AG10803 (cell line): ENCODE results near the gene SPC24.
A peak's percentile ranks its signal among the peaks of the same experiment; 100 is the strongest.
"Not testable (repeated sequence)": the region's sequence is repeated elsewhere in the genome, so short reads cannot be mapped to it uniquely, and the experiment has no call there.

Source experiments
- DNase-seq: peaks from one replicate; pipeline ENCODE4 v3.0.0; 2010; ENCODE audit warnings: low read depth
- H3K4me3 ChIP-seq: 2 replicates; pipeline ENCODE4 v1.5.1; 2011; ENCODE audit warnings: mild to moderate bottlenecking, low read length, control low read depth
- TF ChIP-seq, protein P1 (sequence below): conservative IDR thresholded peaks from 2 replicates; pipeline ENCODE4 v1.5.1; 2011; ENCODE audit warnings: mild to moderate bottlenecking, low read length, control low read depth, inconsistent platforms

SPC24 gene

GRCh38 chr19:11191273-11191755 lies 35.7 kb upstream of the SPC24 start:
- no peak overlapping the region for H3K4me3 ChIP-seq
- TF ChIP-seq, protein P1, sequence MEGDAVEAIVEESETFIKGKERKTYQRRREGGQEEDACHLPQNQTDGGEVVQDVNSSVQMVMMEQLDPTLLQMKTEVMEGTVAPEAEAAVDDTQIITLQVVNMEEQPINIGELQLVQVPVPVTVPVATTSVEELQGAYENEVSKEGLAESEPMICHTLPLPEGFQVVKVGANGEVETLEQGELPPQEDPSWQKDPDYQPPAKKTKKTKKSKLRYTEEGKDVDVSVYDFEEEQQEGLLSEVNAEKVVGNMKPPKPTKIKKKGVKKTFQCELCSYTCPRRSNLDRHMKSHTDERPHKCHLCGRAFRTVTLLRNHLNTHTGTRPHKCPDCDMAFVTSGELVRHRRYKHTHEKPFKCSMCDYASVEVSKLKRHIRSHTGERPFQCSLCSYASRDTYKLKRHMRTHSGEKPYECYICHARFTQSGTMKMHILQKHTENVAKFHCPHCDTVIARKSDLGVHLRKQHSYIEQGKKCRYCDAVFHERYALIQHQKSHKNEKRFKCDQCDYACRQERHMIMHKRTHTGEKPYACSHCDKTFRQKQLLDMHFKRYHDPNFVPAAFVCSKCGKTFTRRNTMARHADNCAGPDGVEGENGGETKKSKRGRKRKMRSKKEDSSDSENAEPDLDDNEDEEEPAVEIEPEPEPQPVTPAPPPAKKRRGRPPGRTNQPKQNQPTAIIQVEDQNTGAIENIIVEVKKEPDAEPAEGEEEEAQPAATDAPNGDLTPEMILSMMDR: no peak
- peak; percentile 61 for DNase-seq

DNA sequence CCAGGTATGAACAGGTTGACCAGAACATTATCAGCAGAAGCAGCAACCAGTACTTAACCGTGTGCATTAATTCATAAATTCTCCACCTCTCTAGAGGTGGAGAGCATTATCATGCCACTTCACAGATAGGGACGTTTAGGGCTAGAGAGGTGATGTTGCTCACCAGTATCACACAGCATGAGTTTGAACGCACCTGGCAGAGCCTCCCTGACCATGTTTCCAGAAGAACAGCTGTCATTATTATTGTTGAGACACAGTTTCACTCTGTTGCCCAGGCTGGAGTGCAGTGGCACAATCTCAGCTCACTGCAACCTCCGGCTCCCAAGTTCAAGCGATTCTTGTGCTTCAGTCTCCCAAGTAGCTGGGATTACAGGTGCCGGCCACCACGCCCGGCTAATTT lies 34.9 kb upstream of the SPC24 start:
- H3K4me3 ChIP-seq: no peak overlapping the region
- TF ChIP-seq, protein P1: no peak
- DNase-seq: no peak

DNA sequence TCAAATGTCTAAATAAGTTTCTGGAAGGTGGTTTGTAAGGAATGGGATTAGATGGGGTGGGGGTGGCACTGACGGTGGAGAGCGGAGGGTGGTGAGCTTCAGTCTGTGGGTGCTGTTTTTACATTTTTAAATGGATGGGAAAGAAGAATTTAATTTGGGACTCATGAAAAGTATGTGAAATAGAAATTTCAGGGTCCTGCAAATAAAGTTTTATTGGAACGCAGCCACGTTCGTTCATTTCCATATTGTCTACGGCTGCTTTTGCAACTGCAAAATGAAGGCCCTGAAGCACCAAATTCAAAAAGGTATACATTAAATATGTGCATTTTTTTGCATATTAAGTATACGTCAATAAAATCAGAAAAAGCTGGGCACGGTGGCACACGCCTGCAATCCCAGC lies 31.9 kb upstream of the SPC24 start:
- DNase-seq: no peak
- no peak overlapping the region for H3K4me3 ChIP-seq
- TF ChIP-seq, protein P1: no peak

DNA sequence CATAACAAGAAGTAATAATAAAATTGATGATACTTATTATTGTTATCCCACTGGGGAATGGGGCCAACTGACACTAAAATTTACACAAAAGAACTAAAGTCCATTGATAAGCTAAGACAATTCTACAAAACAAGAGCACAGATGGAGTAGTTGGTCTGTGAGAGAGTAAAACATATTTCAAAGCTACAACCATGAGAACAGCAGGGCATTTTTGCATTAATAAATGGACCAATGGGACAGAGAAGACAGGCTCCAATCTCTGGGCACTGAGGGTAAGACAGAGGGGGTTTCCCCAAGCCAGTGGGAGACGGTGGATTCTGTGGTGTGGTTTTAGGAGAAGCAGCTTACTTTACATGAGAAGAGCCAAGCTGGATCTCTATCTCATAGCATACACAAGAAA lies 27.4 kb upstream of the SPC24 start:
- no peak for DNase-seq
- TF ChIP-seq, protein P1: no peak
- no peak overlapping the region for H3K4me3 ChIP-seq

GRCh38 chr19:11181488-11181887 lies 25.9 kb upstream of the SPC24 start:
- no peak for DNase-seq
- H3K4me3 ChIP-seq: no peak overlapping the region
- TF ChIP-seq, protein P1: no peak

- H3K4me3 ChIP-seq, DNase-seq: not testable (repeated sequence)
These were observed 25.4 kb upstream of the SPC24 start for GRCh38 chr19:11180975-11181374.

- no peak overlapping the region for H3K4me3 ChIP-seq
- TF ChIP-seq, protein P1: no peak
- no peak for DNase-seq
These were observed 24.8 kb upstream of the SPC24 start for GRCh38 chr19:11180346-11180745.
